A549 treated with DMSO at 1 μM for 4 hours (cell line): ENCODE data around the gene TIMM29. TPM values are rescaled to one million over a fixed set of nuclear protein-coding genes. Genes with fewer than 3 reads are reported as not detected.

Source experiments
- total RNA-seq: library from RNA; stranded (reverse); fragments of 200-300 nt; extraction: Qiagen RNA extraction; gene quantifications from 5 replicates; pipeline ENCODE4 v1.2.3, GENCODE V29; 2022; ENCODE audit warnings: low read depth

TIMM29 gene
- total RNA-seq = 12.3 to 19.2 TPM (median 17.3 TPM) in 5 replicates

GRCh38 chr19:10928563-10929401 is at the start of gene TIMM29, which contains the start of gene YIPF2:
TIMM29 (plus strand) TSS chr19:10928811; CDS start chr19:10928823, 12 bp downstream.
YIPF2 (minus strand) TSS chr19:10928639; CDS start chr19:10928410, 229 bp downstream.

GRCh38 chr19:10960314-10961072 is 31.9 kb downstream of the TIMM29 start, which contains the start of gene SMARCA4:
SMARCA4 (plus strand) TSS chr19:10961030; CDS start chr19:10984152, 23,122 bp downstream.

Other genes with a start within 250 kb of the TIMM29 start
- gene QTRT1, start 227.4 kb upstream of the TIMM29 start, total RNA-seq = 30.4 to 37.4 TPM (median 33.7 TPM) in 5 replicates
- gene DNM2, start 210.7 kb upstream of the TIMM29 start, total RNA-seq = 44.3 to 59.1 TPM (median 54.4 TPM) in 5 replicates
- gene TMED1, start 92.6 kb upstream of the TIMM29 start, total RNA-seq = 25.2 to 30.2 TPM (median 28.9 TPM) in 5 replicates
- 0.10 to 0.23 TPM (median 0.11 TPM) in 4 of 5 replicates, not detected in the other for gene C19orf38, start 80.4 kb upstream of the TIMM29 start, total RNA-seq
- 44.1 to 55.9 TPM (median 44.8 TPM) in 5 replicates for gene CARM1, start 57.3 kb upstream of the TIMM29 start, total RNA-seq
- gene YIPF2, start 172 bp upstream of the TIMM29 start, total RNA-seq = 18.0 to 22.7 TPM (median 19.1 TPM) in 5 replicates
- gene SMARCA4, start 32.2 kb downstream of the TIMM29 start, total RNA-seq = 7.7 to 11.5 TPM (median 10.1 TPM) in 5 replicates
- 25.6 to 35.9 TPM (median 33.0 TPM) in 5 replicates for gene LDLR, start 160.7 kb downstream of the TIMM29 start, total RNA-seq
- gene SPC24, start 227.0 kb downstream of the TIMM29 start, total RNA-seq = 12.4 to 15.6 TPM (median 13.4 TPM) in 5 replicates